PFSK-1 (cell line): Measurements from ENCODE around the gene TBXAS1.

Experiments
- FOXP2 ChIP-seq: optimal IDR thresholded peaks from 2 replicates; pipeline ENCODE3; 2011; ENCODE audit warnings: borderline replicate concordance, control low read depth, inconsistent platforms; ENCODE audit not compliant: insufficient read depth; ENCODE audit errors: extremely low read length, extremely low read depth
- POLR2AphosphoS5 ChIP-seq: IDR thresholded peaks from 2 replicates; pipeline ENCODE4 v1.6.1; 2012; ENCODE audit warnings: low read depth, mild to moderate bottlenecking, control low read depth, low read length, moderate library complexity
- SIN3A ChIP-seq: IDR thresholded peaks from 2 replicates; pipeline ENCODE4 v1.6.1; 2012; ENCODE audit warnings: mild to moderate bottlenecking, low read length, moderate library complexity, borderline replicate concordance; ENCODE audit not compliant: insufficient read depth
- TAF1 ChIP-seq: IDR thresholded peaks from 2 replicates; pipeline ENCODE4 v1.6.1; 2012; ENCODE audit warnings: low read length, control low read depth, borderline replicate concordance; ENCODE audit not compliant: insufficient read depth
- TF ChIP-seq, protein P1 (sequence below), 2 experiments: IDR thresholded peaks; 2 replicates each; pipeline versions ENCODE4 v1.6.1 to v1.8.0; 2011 to 2012; ENCODE audit warnings: low read depth in 2 of 2, low read length in 2 of 2, control low read depth in 1 of 2, inconsistent platforms in 1 of 2, mild to moderate bottlenecking in 1 of 2, moderate library complexity in 1 of 2; ENCODE audit not compliant: insufficient read depth in 1 of 2

TBXAS1 gene

DNA sequence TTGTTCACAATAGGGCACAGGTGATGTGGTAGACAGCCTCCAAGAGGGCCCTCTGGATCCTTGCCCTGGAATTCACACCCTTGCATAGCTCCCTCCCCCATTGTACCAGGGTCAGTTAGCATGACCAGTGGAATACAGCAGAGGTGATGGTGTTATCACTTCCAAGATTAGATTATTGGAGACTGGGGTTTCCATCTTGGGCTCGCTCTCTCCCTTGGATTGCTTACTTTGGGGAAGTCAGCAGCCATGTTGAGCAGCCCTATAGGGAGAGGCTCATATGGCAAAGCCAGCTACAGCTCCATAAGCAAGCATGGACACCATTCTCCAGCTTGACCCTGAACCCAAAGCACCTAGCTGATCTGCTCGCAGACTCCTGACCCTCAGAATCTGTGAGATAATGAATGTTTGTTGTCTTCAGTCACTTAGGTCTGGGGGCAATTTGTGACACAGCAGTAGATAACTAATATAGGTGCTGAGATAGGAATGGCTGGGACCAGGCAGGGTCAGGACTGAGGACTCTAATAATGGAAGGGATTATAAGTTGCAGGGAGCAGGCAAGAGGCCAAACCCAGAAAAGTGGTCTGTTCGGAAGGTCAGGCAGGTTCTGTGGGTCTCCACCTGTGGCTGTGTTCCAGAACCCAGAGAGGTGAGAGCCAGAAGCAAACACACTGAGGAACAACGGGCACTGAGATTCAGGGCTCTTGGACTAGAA, 22.9 kb downstream of the TBXAS1 start:
- no peak for TF ChIP-seq SIN3A
- TF ChIP-seq TAF1 = no peak
- TF ChIP-seq, protein P1, sequence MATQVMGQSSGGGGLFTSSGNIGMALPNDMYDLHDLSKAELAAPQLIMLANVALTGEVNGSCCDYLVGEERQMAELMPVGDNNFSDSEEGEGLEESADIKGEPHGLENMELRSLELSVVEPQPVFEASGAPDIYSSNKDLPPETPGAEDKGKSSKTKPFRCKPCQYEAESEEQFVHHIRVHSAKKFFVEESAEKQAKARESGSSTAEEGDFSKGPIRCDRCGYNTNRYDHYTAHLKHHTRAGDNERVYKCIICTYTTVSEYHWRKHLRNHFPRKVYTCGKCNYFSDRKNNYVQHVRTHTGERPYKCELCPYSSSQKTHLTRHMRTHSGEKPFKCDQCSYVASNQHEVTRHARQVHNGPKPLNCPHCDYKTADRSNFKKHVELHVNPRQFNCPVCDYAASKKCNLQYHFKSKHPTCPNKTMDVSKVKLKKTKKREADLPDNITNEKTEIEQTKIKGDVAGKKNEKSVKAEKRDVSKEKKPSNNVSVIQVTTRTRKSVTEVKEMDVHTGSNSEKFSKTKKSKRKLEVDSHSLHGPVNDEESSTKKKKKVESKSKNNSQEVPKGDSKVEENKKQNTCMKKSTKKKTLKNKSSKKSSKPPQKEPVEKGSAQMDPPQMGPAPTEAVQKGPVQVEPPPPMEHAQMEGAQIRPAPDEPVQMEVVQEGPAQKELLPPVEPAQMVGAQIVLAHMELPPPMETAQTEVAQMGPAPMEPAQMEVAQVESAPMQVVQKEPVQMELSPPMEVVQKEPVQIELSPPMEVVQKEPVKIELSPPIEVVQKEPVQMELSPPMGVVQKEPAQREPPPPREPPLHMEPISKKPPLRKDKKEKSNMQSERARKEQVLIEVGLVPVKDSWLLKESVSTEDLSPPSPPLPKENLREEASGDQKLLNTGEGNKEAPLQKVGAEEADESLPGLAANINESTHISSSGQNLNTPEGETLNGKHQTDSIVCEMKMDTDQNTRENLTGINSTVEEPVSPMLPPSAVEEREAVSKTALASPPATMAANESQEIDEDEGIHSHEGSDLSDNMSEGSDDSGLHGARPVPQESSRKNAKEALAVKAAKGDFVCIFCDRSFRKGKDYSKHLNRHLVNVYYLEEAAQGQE (IDR thresholded peaks at IDR 0.05; ENCODE audit: insufficient read depth in 1 of 2, low read depth in 2 of 2, low read length in 2 of 2) = no peak
- TF ChIP-seq POLR2AphosphoS5 = no peak
- TF ChIP-seq FOXP2 = no peak

DNA sequence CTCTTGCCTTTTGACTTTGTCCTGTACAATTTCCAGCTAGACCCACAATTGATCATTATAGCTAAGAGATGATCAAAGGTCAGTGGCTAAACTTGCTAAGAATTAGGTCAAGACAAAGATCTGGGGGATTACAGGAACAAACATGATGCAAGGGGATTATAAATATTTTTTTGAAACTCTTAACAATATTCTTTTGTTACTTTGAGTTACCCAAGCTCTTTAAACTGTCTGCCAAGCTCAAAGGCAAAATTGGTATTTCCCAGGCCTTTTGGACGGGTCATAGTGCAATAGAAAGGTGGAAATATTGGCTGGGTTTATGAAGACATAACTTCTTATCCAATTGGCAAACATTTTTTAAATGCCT, 23.4 kb downstream of the TBXAS1 start:
- TF ChIP-seq FOXP2 (no peak), TAF1 (no peak), POLR2AphosphoS5 (no peak), SIN3A (no peak)
- TF ChIP-seq, protein P1 (IDR thresholded peaks at IDR 0.05; ENCODE audit: insufficient read depth in 1 of 2, low read depth in 2 of 2, low read length in 2 of 2) = no peak

DNA sequence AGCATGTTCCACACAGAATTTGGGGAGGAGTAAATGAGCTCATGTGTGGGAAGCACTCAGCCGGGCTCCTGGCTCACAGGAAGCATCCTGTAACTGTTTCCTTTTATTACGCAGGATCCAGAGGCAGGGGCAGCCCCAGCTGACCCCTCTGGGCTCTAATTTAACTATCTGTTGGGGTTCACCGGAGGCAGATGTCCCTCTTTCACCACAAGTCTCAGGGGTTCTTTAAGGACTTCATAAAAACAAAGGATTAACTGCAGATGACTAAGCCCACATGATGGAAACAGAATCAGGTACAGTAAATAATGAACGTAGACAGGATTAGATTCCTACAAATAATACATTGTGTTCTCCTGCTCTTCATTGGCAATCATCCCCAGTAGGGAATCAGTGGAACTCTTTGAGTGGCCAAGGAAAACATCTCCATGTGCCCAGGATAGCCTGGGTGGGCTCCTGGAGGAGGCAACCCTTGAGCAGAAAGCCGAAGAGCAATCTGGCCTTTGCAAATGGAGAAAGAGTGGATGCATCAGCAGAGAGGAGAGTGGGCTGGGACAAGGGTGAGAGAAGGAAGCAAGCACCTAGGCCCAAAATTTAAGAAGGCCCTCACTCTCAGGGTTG, 24.6 kb downstream of the TBXAS1 start:
- TF ChIP-seq FOXP2 (no peak), SIN3A (no peak), TAF1 (no peak), POLR2AphosphoS5 (no peak)
- TF ChIP-seq, protein P1 (IDR thresholded peaks at IDR 0.05; ENCODE audit: insufficient read depth in 1 of 2, low read depth in 2 of 2, low read length in 2 of 2) = no peak

DNA sequence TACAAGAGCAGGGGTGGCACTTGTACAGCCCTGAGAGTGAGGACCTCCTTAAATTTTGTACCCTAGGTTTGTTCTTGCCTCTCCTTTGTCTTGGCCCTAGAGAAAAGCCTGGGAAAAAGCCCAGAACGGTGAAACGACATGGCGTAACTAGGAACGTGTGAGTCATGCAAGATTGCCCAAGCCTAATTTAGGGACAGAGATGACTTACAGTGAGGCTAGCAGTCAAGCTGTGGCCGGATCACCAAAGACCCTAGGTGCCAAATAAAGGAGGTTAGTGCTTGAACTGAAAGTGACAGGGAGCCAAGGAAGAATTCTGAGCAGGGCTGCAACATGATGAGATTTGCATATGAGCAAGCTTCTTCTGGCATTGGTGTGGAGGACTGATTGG, 25.1 kb downstream of the TBXAS1 start:
- TF ChIP-seq TAF1 (no peak), SIN3A (no peak), FOXP2 (no peak), POLR2AphosphoS5 (no peak)
- TF ChIP-seq, protein P1 (IDR thresholded peaks at IDR 0.05; ENCODE audit: insufficient read depth in 1 of 2, low read depth in 2 of 2, low read length in 2 of 2) = no peak
